ENCODE measurements around the gene ANKRD63.

- no peak for TF ChIP-seq TAF1 (IDR thresholded peaks at IDR 0.05; ENCODE audit: low read depth)
- no peak for TF ChIP-seq RAD21 (IDR thresholded peaks at IDR 0.05; ENCODE audit: low read depth)
- TF ChIP-seq EP300 (IDR thresholded peaks at IDR 0.05; ENCODE audit: borderline replicate concordance), result no peak
- TF ChIP-seq, protein P1, sequence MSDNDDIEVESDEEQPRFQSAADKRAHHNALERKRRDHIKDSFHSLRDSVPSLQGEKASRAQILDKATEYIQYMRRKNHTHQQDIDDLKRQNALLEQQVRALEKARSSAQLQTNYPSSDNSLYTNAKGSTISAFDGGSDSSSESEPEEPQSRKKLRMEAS (IDR thresholded peaks at IDR 0.05), result no peak
- no peak for TF ChIP-seq NFIC (IDR thresholded peaks at IDR 0.05)
- no peak for TF ChIP-seq YY1 (IDR thresholded peaks at IDR 0.05; ENCODE audit: low read depth)
- no peak for TF ChIP-seq EGR1 (IDR thresholded peaks at IDR 0.05)
- no peak for TF ChIP-seq FOXM1 (IDR thresholded peaks at IDR 0.05; ENCODE audit: borderline replicate concordance, low read depth)
- TF ChIP-seq TEAD4 (IDR thresholded peaks at IDR 0.05), result no peak
- TF ChIP-seq CREB1 (IDR thresholded peaks at IDR 0.05; ENCODE audit: low read depth), result no peak
- TF ChIP-seq, protein P2, sequence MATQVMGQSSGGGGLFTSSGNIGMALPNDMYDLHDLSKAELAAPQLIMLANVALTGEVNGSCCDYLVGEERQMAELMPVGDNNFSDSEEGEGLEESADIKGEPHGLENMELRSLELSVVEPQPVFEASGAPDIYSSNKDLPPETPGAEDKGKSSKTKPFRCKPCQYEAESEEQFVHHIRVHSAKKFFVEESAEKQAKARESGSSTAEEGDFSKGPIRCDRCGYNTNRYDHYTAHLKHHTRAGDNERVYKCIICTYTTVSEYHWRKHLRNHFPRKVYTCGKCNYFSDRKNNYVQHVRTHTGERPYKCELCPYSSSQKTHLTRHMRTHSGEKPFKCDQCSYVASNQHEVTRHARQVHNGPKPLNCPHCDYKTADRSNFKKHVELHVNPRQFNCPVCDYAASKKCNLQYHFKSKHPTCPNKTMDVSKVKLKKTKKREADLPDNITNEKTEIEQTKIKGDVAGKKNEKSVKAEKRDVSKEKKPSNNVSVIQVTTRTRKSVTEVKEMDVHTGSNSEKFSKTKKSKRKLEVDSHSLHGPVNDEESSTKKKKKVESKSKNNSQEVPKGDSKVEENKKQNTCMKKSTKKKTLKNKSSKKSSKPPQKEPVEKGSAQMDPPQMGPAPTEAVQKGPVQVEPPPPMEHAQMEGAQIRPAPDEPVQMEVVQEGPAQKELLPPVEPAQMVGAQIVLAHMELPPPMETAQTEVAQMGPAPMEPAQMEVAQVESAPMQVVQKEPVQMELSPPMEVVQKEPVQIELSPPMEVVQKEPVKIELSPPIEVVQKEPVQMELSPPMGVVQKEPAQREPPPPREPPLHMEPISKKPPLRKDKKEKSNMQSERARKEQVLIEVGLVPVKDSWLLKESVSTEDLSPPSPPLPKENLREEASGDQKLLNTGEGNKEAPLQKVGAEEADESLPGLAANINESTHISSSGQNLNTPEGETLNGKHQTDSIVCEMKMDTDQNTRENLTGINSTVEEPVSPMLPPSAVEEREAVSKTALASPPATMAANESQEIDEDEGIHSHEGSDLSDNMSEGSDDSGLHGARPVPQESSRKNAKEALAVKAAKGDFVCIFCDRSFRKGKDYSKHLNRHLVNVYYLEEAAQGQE (IDR thresholded peaks at IDR 0.05; ENCODE audit: low read depth), result no peak
- no peak for TF ChIP-seq CEBPB (IDR thresholded peaks at IDR 0.05)
Measured at GRCh38 chr15:40285151-40285550, 2.3 kb upstream of the ANKRD63 start.

All from Ishikawa (cell line).